ENCODE results near the gene ASB16. TPM values are rescaled to one million over a fixed set of nuclear protein-coding genes. Genes with fewer than 3 reads are reported as not detected.

Gene ASB16
- total and polyA plus RNA-seq, 4 donors, result 0.02 to 0.37 (median 0.08) TPM; not detected in 1

- Histone ChIP-seq H3K36me3 (ENCODE audit: control insufficient read depth in 4 of 4, insufficient read depth in 3 of 4, low read depth in 1 of 4, low read length in 3 of 4) (no peaks in the 10 kb centered on the region), H3K4me3 (ENCODE audit: low read depth in 1 of 3, low read length in 3 of 3) (no peak overlapping the region), H3K9me3 (ENCODE audit: control insufficient read depth in 4 of 4, low read length in 3 of 4) (no peaks in the 10 kb centered on the region), H3K4me1 (ENCODE audit: control insufficient read depth in 4 of 4, insufficient read depth in 4 of 4, low read length in 3 of 4) (no peaks in the 10 kb centered on the region), H3K27ac (ENCODE audit: low read depth in 1 of 2, low read length in 2 of 2) (no peak overlapping the region), H3K27me3 (ENCODE audit: control insufficient read depth in 4 of 4, insufficient read depth in 4 of 4, low read length in 3 of 4) (no peaks in the 10 kb centered on the region), H3K9ac (ENCODE audit: low read depth in 1 of 2, low read length in 2 of 2) (no peak overlapping the region)
- TF ChIP-seq MAX (IDR thresholded peaks at IDR 0.05), result no peak
- no peak for TF ChIP-seq SP1 (IDR thresholded peaks at IDR 0.05)
- TF ChIP-seq FOXA1 (IDR thresholded peaks at IDR 0.05), result no peak
- TF ChIP-seq RAD21 (IDR thresholded peaks at IDR 0.05), result no peak
- no peak for TF ChIP-seq YY1 (IDR thresholded peaks at IDR 0.05)
- TF ChIP-seq ZBTB33 (IDR thresholded peaks at IDR 0.05), result no peak
- no peak for TF ChIP-seq REST (IDR thresholded peaks at IDR 0.05)
- TF ChIP-seq FOXA2 (IDR thresholded peaks at IDR 0.05), result no peak
- TF ChIP-seq NR2F2 (IDR thresholded peaks at IDR 0.05), result no peak
- no peak for TF ChIP-seq RXRA (IDR thresholded peaks at IDR 0.05)
- no peak for DNase-seq (ENCODE audit: low spot score)
- 90% methylated on average over 2 of the region's 2 CpGs for WGBS
Observed at GRCh38 chr17:44155488-44155887, 15.0 kb upstream of the ASB16 start.

GRCh38 chr17:44159519-44160210 is 10.8 kb upstream of the ASB16 start:
- no peak overlapping the region for H3K27ac ChIP-seq (ENCODE audit: low read depth in 1 of 2, low read length in 2 of 2)
- H3K9me3 ChIP-seq (ENCODE audit: control insufficient read depth in 4 of 4, low read length in 3 of 4), result no peaks in the 10 kb centered on the region
- no peaks in the 10 kb centered on the region for H3K27me3 ChIP-seq (ENCODE audit: control insufficient read depth in 4 of 4, insufficient read depth in 4 of 4, low read length in 3 of 4)
- no peaks in the 10 kb centered on the region for H3K36me3 ChIP-seq (ENCODE audit: control insufficient read depth in 4 of 4, insufficient read depth in 3 of 4, low read depth in 1 of 4, low read length in 3 of 4)
- no peak overlapping the region for H3K4me3 ChIP-seq (ENCODE audit: low read depth in 1 of 3, low read length in 3 of 3)
- DNase-seq (ENCODE audit: low spot score), result no peak
- H3K9ac ChIP-seq (ENCODE audit: low read depth in 1 of 2, low read length in 2 of 2), result no peak overlapping the region
- H3K4me1 ChIP-seq (ENCODE audit: control insufficient read depth in 4 of 4, insufficient read depth in 4 of 4, low read length in 3 of 4), result no peaks in the 10 kb centered on the region
- 90% methylated on average over 15 of the region's 15 CpGs for WGBS
- TF ChIP-seq EGR1 (IDR thresholded peaks at IDR 0.05; ENCODE audit: low read depth in 2 of 2), result no peak
- TF ChIP-seq HNF4G (IDR thresholded peaks at IDR 0.05), result no peak
- no peak for TF ChIP-seq JUND (IDR thresholded peaks at IDR 0.05)
- TF ChIP-seq HNF4A (conservative IDR thresholded peaks at IDR 0.05), result no peak
- TF ChIP-seq YY1 (IDR thresholded peaks at IDR 0.05), result no peak
- TF ChIP-seq FOXA1 (IDR thresholded peaks at IDR 0.05), result no peak
- TF ChIP-seq FOXA2 (IDR thresholded peaks at IDR 0.05), result no peak
- no peak for TF ChIP-seq ZBTB33 (IDR thresholded peaks at IDR 0.05)
- TF ChIP-seq RAD21 (IDR thresholded peaks at IDR 0.05), result no peak
- TF ChIP-seq GABPA (IDR thresholded peaks at IDR 0.05 in 1 of 2, conservative IDR thresholded peaks at IDR 0.05 in 1 of 2), result no peak
- no peak for TF ChIP-seq CTCF (IDR thresholded peaks at IDR 0.05; ENCODE audit: low read depth, low read length, missing input control)
- TF ChIP-seq MAX (IDR thresholded peaks at IDR 0.05), result no peak
- TF ChIP-seq ATF3 (IDR thresholded peaks at IDR 0.05), result no peak
- no peak for TF ChIP-seq SP1 (IDR thresholded peaks at IDR 0.05)
- TF ChIP-seq NR2F2 (IDR thresholded peaks at IDR 0.05), result no peak
- no peak for TF ChIP-seq RXRA (IDR thresholded peaks at IDR 0.05)
- TF ChIP-seq TAF1 (conservative IDR thresholded peaks at IDR 0.05), result no peak

All from liver (tissue), 9 donors.